GM19328 (cell line): ENCODE results near the gene CD300A.
A peak's percentile ranks its signal among the peaks of the same experiment; 100 is the strongest.

ENCODE experiments used
- ATAC-seq: cut with Tn5 transposase; IDR thresholded peaks from one replicate; pipeline ENCODE4 v1.9.1; 2021; ENCODE audit warnings: mild to moderate bottlenecking, moderate library complexity; ENCODE audit not compliant: unreplicated experiment

CD300A gene

GRCh38 chr17:74439691-74440567 is 26.5 kb upstream of the CD300A start:
- ATAC-seq = no peak

DNA sequence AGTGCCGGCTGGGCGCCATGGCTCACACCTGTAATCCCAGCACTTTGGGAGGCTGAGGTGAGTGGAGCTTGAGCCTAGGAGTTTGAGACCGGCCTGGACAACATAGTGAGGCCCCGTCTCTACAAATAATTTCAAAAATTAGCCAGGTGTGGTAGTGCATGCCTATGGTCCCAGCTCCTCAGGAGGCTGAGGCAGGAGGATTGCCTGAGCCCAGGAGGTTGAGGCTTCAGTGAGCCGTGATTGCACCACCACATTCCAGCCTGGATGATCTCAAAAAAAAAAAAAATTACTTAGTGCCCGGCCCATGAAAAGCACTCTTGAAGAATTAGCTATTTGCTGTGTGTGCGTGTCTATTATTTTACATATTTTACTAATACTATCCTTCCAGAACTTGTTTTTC is 24.9 kb upstream of the CD300A start:
- ATAC-seq = no peak

GRCh38 chr17:74442291-74442669 is 24.2 kb upstream of the CD300A start:
- no peak for ATAC-seq

DNA sequence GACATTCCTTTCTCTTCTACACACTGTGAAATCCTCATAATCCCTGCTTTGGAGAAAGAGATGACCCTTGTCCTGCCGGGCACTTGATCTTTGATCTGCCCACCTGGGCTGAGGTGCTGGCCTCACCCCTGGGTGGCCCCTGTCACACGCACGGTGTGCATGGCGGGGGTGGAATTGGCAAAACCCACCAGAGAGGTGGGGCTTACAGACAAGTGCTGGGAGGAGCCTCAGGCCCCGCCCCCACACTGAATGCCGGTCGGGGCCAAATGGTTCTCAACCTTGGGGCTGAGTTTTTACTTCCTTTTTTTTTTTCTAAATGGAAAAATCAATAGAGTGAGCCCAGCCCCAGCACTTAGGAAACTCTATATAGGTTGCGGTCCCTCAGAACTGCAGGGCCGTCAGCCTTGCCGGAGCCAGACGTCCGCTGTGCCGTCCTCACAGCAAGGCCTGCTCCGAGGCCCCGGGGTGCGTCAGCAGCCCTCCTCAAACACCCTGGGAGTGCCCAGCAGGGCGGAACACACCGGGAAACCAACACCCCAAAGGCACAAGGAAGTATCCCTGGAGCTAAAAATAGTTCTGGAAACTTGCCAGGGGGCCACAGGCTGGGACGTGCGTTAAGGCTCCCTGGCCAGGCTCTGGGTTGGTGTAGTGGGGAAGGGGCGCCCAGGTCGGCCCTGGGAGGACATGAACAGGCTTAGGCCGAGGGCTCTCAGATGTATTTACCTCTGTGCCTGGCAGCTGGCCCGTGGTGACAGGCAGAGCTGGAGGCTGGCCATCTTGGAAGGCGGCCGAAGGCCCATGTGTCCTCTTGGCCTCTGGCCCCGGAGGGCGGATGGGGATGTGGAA is 23.5 kb upstream of the CD300A start:
- ATAC-seq = no peak

DNA sequence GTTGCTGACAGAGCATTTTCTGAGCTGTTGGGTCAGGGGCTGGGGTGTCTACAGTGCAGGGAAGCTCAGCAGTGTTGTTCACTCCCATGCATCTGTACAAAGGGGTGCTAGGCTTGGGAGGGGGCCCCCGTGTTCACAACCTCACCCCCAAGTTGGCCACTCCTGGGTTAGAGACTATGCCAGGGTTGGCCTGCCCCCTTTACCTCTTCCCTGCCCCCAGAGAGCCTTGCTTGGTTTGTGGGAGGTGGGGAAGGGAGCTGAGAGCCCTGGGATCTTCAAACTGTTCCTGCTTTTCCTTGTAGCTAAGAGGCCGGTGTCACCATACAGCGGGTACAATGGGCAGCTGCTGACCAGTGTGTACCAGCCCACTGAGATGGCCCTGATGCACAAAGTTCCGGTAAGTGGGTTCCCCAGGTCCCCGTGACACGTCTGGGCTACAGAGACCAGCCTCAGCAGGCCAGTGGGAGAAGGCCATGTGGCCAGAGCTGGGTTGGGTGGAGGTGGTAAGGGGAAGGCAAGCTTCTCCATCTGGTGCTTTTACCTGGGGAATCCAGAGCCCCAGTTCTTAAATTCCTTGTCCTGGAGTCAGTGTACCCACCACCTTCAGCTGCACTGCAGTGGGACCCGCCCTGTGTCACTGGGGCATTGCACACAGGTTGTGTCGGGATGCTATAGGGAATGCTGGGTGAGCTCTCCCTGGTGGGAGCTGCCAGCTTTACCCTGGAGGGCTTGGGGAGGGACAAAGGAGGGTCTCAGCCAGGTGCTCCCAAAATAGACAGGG is 22.7 kb upstream of the CD300A start:
- no peak for ATAC-seq

DNA sequence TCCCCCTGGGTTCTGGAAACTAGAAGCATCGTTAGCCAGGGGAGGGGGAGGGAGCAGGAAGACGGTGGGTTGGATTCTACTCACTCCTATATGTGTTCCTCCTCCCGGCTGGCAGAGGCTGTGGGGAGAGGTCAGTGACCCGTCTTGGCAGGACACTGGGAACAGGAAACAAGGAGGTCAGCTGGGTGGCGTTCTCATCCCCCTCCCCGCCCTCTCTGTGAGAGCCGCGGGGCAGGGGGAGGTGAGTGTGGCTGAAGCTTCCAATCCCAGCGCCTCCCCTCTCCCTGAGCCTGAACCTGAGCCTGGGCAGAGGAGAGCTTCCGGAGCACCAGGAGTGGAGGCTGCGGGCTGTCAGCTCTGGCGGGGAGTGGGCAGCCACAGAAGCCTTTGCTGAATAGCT is 22.0 kb upstream of the CD300A start:
- ATAC-seq = no peak

- no peak for ATAC-seq
Observed at GRCh38 chr17:74445158-74445557, 21.3 kb upstream of the CD300A start.

DNA sequence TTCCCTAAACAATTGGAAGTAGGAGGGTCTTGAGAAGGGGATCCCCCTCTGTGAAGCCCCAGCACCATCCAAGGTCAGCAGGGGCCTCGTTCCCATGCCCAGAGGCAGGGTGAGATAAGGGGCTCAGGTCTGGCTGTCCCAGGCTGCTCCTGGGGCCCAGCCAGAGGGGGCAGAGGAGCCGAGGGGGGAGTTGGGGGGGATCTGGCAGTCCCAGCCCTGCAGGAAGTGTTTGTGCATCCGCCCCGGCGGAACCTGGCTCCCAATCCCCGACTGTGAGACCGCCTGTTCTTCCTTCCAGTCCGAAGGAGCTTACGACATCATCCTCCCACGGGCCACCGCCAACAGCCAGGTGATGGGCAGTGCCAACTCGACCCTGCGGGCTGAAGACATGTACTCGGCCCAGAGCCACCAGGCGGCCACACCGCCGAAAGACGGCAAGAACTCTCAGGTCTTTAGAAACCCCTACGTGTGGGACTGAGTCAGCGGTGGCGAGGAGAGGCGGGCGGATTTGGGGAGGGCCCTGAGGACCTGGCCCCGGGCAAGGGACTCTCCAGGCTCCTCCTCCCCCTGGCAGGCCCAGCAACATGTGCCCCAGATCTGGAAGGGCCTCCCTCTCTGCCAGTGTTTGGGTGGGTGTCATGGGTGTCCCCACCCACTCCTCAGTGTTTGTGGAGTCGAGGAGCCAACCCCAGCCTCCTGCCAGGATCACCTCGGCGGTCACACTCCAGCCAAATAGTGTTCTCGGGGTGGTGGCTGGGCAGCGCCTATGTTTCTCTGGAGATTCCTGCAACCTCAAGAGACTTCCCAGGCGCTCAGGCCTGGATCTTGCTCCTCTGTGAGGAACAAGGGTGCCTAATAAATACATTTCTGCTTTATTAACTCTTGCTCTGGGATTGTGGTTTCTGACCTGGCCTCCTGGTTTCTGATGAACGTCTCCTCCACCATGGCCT is 19.6 kb upstream of the CD300A start:
- no peak for ATAC-seq

DNA sequence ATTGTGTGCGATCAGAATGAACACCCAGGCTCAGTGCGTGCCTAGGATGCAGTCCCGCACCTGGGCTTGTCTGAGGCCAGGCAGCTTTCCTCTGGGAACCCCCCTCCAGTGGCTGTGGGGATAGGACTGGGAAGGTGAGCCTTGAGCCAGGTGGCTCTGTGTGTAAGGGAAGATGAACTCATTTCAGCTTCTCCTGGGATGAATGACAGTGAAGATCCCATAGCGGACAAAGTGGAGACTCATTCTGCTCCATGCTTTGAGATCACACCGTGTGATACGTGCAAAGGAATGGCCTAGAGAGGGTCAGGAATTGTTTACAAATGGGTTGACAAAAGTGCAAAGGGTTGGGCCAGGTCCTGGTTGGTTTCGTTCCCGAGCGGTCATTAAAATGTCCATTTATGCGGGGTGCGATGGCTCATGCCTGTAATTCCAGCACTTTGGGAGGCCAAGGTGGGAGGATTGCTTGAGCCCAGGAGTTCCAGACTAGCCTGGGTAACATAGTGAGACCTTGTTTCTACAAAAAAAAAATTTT is 18.7 kb upstream of the CD300A start:
- ATAC-seq = no peak

DNA sequence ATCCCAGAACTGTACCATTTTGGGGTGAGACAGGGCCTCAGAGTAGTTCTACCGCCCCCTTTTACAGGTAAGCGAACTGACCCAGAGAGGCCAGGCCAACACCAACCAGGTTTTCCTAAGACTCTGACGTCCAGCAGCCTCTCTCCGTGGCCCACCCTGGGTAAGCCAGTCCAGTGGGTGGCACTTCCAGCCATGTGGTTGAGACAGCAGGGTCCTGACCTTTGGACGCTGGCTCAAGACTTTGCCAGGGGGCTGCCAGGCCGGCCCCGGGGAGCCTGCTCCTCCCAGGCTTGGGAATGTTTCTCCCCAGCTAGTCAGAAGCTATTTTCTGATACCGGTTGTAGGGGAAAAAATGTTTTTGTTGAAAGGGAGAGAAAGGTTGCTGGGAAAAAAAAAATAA is 17.7 kb upstream of the CD300A start:
- ATAC-seq = no peak

DNA sequence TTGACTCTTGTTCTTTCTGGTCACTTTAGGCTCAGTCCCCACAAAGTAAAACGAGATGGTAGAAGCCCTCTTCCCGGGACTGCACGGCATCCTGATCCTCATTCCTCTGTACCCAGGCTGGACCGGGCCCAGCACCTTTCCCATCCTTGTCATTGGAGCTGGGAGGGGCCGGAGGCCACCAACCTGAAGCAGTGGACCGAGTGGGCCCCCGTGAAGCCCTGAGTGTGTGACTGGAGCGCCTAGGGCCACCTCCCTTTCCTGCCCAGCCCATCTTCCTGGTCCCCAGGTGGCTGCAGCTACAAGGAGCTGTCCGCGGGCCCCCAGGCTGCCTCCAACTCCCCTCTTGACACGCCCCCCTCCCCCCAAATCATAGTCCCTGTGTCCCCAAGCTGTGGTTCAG is 17.1 kb upstream of the CD300A start:
- no peak for ATAC-seq

DNA sequence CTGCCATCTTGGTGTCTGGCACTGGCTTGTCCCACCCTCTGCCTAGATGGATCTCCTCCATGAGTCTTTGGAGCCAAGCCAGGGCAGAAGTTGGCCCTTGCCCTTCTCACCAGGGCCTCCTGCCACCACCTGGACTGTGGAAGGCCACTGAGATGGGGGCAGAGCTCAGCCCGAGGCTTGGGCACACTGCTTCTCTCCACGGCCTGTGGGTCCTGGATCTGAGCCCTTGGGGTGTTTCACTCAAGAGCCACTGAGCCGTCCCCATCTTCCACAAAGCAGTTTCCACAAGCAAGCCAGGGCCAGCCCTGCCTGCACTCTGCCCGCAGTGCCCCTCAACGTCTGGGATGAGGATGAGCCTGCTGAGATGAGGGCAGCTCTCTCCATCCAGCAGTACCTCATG is 16.7 kb upstream of the CD300A start:
- ATAC-seq = no peak

- ATAC-seq = no peak
Observed at GRCh38 chr17:74450231-74450630, 16.2 kb upstream of the CD300A start.

DNA sequence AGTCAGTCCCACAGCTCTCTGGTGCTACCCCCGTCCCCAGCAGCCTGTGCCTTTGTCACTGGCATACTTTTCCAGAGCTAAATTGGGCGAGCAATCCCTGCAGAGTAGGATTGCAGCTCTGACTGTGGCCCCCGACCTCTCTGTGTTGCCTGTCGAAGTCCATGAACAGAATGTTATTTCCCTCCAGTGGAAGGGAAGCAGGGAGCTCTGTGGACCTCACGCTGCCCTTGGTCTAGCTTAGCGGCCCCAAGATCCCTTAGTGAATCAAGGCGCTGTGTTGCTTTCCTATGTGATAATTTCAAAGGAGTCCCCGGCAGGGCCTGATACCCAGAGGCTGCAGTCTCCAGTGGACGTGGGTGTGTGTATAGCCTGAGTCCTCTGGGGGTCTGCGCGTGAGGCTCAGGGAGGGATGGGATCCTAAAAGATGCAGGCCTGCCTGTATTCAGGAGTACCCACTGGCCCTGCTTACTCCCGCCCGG is 15.5 kb upstream of the CD300A start:
- no peak for ATAC-seq

- ATAC-seq = no peak
Observed at GRCh38 chr17:74451557-74451956, 14.9 kb upstream of the CD300A start.

DNA sequence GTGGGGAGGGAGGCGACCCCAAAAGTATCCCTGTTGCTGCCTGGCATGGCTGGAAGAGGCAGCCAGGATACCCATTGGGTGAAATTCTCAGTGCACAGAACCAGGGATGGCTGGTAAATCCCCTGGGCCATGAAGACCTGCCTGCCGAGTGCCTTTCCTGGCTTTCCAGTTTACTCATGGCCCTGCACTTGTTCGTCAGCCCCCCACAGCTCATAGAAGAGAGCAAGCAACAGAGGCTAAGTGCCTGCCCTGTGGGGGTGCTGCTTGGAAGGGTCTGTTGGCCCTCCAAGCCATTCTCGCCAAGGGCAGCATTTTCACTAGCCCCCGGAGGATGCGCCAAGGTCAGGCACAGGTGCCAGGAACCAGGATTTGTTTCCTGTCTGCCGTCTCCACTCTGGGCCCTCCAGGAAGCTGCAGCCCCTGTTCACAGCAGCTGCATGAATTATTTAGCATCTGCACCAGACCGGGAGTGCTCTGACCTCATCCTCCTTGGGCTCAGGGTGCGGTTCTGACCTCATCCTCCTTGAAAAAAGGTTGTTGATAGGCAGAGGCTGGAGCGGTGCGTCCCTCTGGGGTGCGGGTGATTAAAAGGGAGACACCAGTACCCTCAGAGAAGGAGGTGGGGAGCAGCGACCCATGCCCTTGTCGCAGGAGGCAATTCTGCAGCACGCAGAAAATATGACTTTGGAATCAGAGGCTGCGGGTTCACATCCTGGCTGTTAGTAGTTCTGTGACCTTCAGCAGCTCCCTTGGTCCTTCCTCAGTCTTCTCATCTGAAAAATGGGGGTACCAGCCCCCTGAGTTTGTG is 14.2 kb upstream of the CD300A start:
- ATAC-seq = no peak

DNA sequence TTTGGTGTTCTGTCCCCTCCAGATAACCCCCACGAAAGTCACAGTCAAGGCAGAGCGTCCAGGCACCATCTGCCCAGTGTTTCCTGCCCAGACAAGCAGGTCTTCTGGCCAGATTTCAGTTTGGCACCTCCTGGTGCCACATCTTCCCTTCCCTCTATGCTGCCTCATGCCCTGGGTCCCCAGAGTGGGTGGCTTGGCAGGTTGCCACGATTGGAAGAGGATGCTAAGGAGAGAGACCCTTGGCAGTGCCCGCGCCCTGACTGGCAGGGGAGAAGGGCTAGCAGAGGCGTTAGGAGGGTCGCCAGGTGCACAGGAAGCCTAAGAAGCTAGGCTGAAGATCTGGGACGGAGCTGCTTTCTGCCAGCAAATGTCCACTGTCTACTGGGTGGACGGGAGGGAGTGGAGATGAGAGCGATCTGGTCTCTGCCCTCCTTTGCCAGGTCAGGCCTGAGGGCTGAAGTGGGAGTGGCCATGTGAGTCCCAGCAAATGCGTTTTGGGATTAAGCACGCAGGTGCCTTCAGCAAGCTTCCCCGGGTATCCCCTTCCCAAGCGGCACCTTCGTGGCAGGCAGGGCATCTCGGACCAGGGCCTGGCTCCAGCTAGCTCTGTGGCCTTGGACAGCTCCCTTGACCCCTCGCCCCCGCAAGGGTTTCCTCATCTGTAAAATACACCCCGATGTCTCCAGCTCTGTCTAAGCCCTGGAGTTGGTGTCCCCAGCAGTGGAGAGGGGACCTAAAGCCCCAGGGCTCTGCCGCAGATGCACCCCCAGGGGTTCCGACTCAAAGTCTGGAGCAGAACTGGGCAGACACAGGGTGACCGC is 13.4 kb upstream of the CD300A start:
- ATAC-seq = no peak

DNA sequence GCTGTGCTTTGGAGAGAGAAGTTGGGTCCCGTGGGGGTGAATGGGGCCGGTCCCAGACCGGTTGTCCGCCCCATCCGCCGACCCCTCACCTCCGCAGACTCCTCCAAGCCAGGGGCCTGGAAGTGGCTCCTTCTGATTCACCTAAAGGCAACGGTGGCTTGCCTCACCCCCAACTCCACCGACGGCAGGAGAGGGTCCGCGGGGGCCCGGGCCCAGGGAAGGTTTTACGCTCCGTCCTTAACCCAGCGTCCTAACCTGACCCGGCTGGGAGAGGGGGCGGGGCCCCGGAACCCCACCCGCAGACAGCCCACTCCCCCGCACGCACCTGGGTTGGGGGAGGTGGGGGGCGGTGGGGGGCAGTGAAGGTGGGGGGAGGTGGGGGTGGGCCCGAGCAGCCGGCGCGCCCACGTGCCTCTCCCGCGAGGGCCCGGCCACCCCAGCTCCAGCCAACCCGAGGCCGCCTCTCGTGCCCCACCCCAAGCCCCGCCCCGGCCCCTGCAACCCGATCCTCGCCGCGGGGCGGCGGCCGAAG is 12.7 kb upstream of the CD300A start:
- ATAC-seq = peak; percentile 26
